Fibroblast of lung (primary cell): ENCODE results near the gene PPP2CA.

Source experiments
- CTCF ChIP-seq, 2 donors: IDR thresholded peaks in 1 of 2; conservative IDR thresholded peaks in 1 of 2; 1 replicate in 1 of 2; 2 replicates in 1 of 2; pipeline ENCODE4 v1.5.1; 2011 to 2012; ENCODE audit warnings: low read length in 2 of 2, control low read depth in 1 of 2, inconsistent platforms in 1 of 2, low read depth in 1 of 2, mild to moderate bottlenecking in 1 of 2
- EZH2 ChIP-seq: IDR thresholded peaks from 2 replicates; pipeline ENCODE4 v1.5.1; 2012; ENCODE audit warnings: low read length, control low read depth, mild to moderate bottlenecking; ENCODE audit errors: missing control alignments

DNA sequence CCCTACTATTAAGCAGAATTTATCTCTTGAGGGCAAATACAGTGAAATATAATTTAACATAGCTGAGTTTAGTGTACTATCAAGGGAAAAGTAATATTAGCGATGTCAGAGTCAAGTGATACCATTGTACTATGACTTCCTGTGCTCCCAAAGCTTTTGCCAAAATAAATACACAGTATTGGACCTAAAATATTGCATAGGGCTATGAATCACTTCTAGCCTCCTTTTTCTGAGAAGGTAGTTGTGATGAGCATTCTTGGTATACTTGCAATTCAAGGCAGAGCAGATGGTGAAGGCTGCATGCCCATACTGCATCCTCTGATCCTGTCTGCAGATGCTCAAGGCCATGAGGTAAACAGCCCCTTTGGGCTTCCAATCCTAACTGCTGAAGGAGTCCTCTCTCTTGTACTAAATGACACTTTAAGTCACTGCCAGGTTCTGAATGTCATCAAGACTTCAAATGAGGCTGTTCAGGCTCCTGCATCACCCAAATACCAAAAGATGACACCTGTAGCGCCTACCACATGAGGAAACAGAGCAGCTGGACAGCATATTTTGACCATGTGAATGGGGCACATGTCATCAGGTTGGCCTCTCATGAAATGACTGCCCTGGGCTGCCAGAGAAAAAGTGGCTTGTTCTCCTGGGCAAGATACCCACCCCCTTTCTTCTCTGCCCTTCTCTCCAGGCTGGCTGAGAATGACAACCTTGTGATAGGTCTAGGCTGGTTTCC lies 29.7 kb upstream of the PPP2CA start:
- TF ChIP-seq CTCF (conservative IDR thresholded peaks at IDR 0.05 in 1 of 2, IDR thresholded peaks at IDR 0.05 in 1 of 2; ENCODE audit: low read depth in 1 of 2, low read length in 2 of 2) (no peak), EZH2 (no peak)
